Endothelial cell of umbilical vein (primary cell): Measurements from ENCODE around the gene MYO1B. TPM values are rescaled to one million over a fixed set of nuclear protein-coding genes. Genes with fewer than 3 reads are reported as not detected.

ENCODE experiments used
- BruUV-seq: library from RNA; stranded (reverse); fragments of 400-500 nt; replicated peaks from 2 replicates; lab custom pipeline; 2021; lab: Mats Ljungman, UMichigan
- CTCF ChIA-PET: fragments of 300-600, 350-600 bp; sonication (Branson Sonifier 250); formaldehyde crosslinking; loops from one replicate; lab custom pipeline; 2021; ENCODE audit warnings: antibody characterized with exemption, inconsistent platforms; lab: Charles Lee
- POLR2A ChIA-PET: fragments of 300-600, 350-600 bp; sonication (Branson Sonifier 250); formaldehyde crosslinking; loops from one replicate; lab custom pipeline; 2021; ENCODE audit warnings: antibody characterized with exemption, inconsistent platforms; lab: Charles Lee
- DNase-seq: peaks from one replicate; pipeline ENCODE4 v3.0.0-alpha.2; 2011; ENCODE audit warnings: low read depth, low spot score
- FAIRE-seq: peaks from 2 replicates; lab custom pipeline; 2011; peaks lifted over from hg19 to GRCh38; lab: Jason Lieb, UNC
- H2AFZ ChIP-seq: 2 replicates; pipeline ENCODE4 v1.6.0; 2012; ENCODE audit warnings: low read depth, low read length, control low read depth, inconsistent platforms
- H3K27ac ChIP-seq: 2 replicates; pipeline ENCODE4 v1.5.1; 2011; ENCODE audit warnings: low read depth, mild to moderate bottlenecking, control low read depth, low read length, moderate library complexity; ENCODE audit not compliant: insufficient read depth
- H3K27me3 ChIP-seq, 2 experiments: 2 replicates each; pipeline versions ENCODE4 v1.6.0 to v1.6.1; 2011; ENCODE audit warnings: low read length in 2 of 2, mixed read lengths in 1 of 2; ENCODE audit not compliant: control insufficient read depth in 2 of 2, insufficient read depth in 2 of 2
- H3K36me3 ChIP-seq, 2 experiments: 2 replicates in 1 of 2; 3 replicates in 1 of 2; pipeline ENCODE4 v1.5.1; 2011; ENCODE audit warnings: low read length in 2 of 2, mild to moderate bottlenecking in 1 of 2, moderate library complexity in 1 of 2; ENCODE audit not compliant: control insufficient read depth in 2 of 2, insufficient read depth in 2 of 2; ENCODE audit errors: extremely low read depth in 1 of 2
- H3K4me1 ChIP-seq: 3 replicates; pipeline ENCODE4 v1.5.1; 2011; ENCODE audit warnings: mild to moderate bottlenecking, low read length; ENCODE audit not compliant: control insufficient read depth, insufficient read depth; ENCODE audit errors: extremely low read depth
- H3K4me2 ChIP-seq: 2 replicates; pipeline ENCODE4 v1.6.1; 2011; ENCODE audit warnings: low read length, control low read depth, mixed read lengths; ENCODE audit not compliant: insufficient read depth
- H3K4me3 ChIP-seq, 3 experiments: fragments of 200-600 bp in 1 of 3; sonication (generic), shearing (Covaris generic) in 1 of 3; replicated peaks in 1 of 3; 2 replicates each; pipeline ENCODE4 v1.5.1; 2011 to 2016; ENCODE audit warnings: control low read depth in 3 of 3, low read length in 3 of 3, mild to moderate bottlenecking in 2 of 3, inconsistent platforms in 1 of 3, low read depth in 1 of 3, moderate library complexity in 1 of 3; ENCODE audit not compliant: insufficient read depth in 1 of 3
- H3K79me2 ChIP-seq: 2 replicates; pipeline ENCODE4 v1.6.0; 2012; ENCODE audit warnings: low read length, inconsistent platforms; ENCODE audit not compliant: control insufficient read depth, insufficient read depth
- H3K9ac ChIP-seq: replicated peaks from 2 replicates; pipeline ENCODE3; 2011; ENCODE audit warnings: low read length, control low read depth; ENCODE audit not compliant: insufficient read depth; ENCODE audit errors: extremely low read depth
- H3K9me1 ChIP-seq: replicated peaks from 3 replicates; pipeline ENCODE4 v1.6.0; 2011; ENCODE audit warnings: mild to moderate bottlenecking, low read length; ENCODE audit not compliant: control insufficient read depth, insufficient read depth; ENCODE audit errors: extremely low read depth
- H3K9me3 ChIP-seq: replicated peaks from 2 replicates; pipeline ENCODE4 v1.5.1; 2012; ENCODE audit warnings: low read length, inconsistent platforms; ENCODE audit not compliant: control insufficient read depth, insufficient read depth
- H4K20me1 ChIP-seq: replicated peaks from 2 replicates; pipeline ENCODE3; 2011; ENCODE audit warnings: mild to moderate bottlenecking, low read length; ENCODE audit not compliant: control insufficient read depth, insufficient read depth; ENCODE audit errors: extremely low read depth
- EZH2 ChIP-seq: IDR thresholded peaks from 2 replicates; pipeline ENCODE4 v1.6.1; 2012; ENCODE audit warnings: borderline replicate concordance, low read depth, mild to moderate bottlenecking, moderate library complexity, low read length, inconsistent platforms; ENCODE audit not compliant: severe bottlenecking
- FOS ChIP-seq: IDR thresholded peaks from 2 replicates; pipeline ENCODE4 v1.6.1; 2011; ENCODE audit warnings: mild to moderate bottlenecking, low read length, moderate library complexity, borderline replicate concordance; ENCODE audit not compliant: insufficient read depth
- GATA2 ChIP-seq: IDR thresholded peaks from 2 replicates; pipeline ENCODE4 v1.7.0; 2011; ENCODE audit warnings: low read depth, mild to moderate bottlenecking, moderate library complexity, mixed read lengths, low read length; ENCODE audit not compliant: insufficient read length, insufficient read depth
- JUN ChIP-seq: IDR thresholded peaks from 2 replicates; pipeline ENCODE4 v1.6.1; 2011; ENCODE audit warnings: borderline replicate concordance, low read depth; ENCODE audit not compliant: insufficient read length, insufficient read depth
- MYC ChIP-seq: IDR thresholded peaks from one replicate; pipeline ENCODE4 v1.6.1; 2011; ENCODE audit warnings: mild to moderate bottlenecking, low read depth, low read length
- POLR2A ChIP-seq: IDR thresholded peaks from 2 replicates; pipeline ENCODE4 v1.6.1; 2012; ENCODE audit warnings: low read depth, mild to moderate bottlenecking, control low read depth, low read length
- POLR2AphosphoS5 ChIP-seq: IDR thresholded peaks from 2 replicates; pipeline ENCODE4 v1.6.1; 2012; ENCODE audit warnings: low read depth, mild to moderate bottlenecking, control low read depth, low read length, moderate library complexity; ENCODE audit not compliant: insufficient read depth
- dilution Hi-C: fragments of 300-500 bp; cut with MboI; formaldehyde crosslinking; loops from one replicate; pipeline ENCODE4 v1.15.0; 2019; ENCODE audit warnings: low sequenced_read_pairs; ENCODE audit not compliant: extremely low pct_ligation_motif_present
- intact Hi-C: fragments of 100-400 bp; cut with micrococcal nuclease; formaldehyde crosslinking; loops from one replicate; pipeline ENCODE4 v1.10.0; 2022
- polyA plus RNA-seq, 4 experiments: library from polyadenylated mRNA; depleted of rRNA in 3 of 4; stranded (reverse) in 3 of 4; unstranded in 1 of 4; fragments of >200 nt; gene quantifications; 2 replicates each; pipeline versions ENCODE4 v1.2.1 to v1.2.3, GENCODE V29; 2011 to 2012; ENCODE audit warnings: missing spikeins in 1 of 4
- total RNA-seq: library from RNA; stranded (reverse); gene quantifications from 2 replicates; pipeline ENCODE4 v1.2.3, GENCODE V29; 2021
- TF ChIP-seq, protein P1 (sequence below): IDR thresholded peaks from 2 replicates; pipeline ENCODE4 v1.6.1; 2011; ENCODE audit not compliant: insufficient read depth, insufficient read length
- TF ChIP-seq, protein P2 (sequence below), 2 donors: IDR thresholded peaks; 1 replicate in 1 of 2; 2 replicates in 1 of 2; pipeline ENCODE4 v1.5.1; 2011; ENCODE audit warnings: low read length in 2 of 2, mild to moderate bottlenecking in 2 of 2, moderate library complexity in 2 of 2, control low read depth in 1 of 2, inconsistent platforms in 1 of 2, low read depth in 1 of 2; ENCODE audit not compliant: insufficient read depth in 1 of 2; ENCODE audit errors: extremely low read depth in 1 of 2

MYO1B gene
- total and polyA plus RNA-seq, 2 donors (not counting 3 experiments of a cell fraction or from before 2014, with no cell fraction given): 8.7 to 51.1 TPM

DNA sequence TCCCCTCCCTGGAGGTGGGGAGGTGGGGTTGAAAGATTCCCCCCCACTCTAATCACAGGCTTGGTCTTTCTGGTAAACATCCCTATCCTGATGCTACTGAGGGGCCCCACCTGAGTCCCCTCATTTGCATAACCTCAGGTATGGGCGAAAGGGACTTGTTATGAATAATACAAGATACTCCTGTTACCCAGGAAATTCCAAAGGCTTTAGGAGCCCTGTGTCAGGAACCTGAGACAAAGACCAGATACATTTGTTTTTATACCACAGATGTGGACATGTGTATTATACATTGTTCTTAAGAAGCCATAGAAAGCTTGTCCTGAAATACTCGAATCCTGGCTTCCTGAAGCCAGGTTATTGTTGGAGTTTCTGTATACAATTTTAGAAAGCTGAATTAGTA, 62.8 kb downstream of the MYO1B start:
- dilution Hi-C loops: no loop called here
- no peaks in the 10 kb centered on the region for H3K27me3 ChIP-seq
- intact Hi-C loops: no loop called here
- TF ChIP-seq, protein P1, sequence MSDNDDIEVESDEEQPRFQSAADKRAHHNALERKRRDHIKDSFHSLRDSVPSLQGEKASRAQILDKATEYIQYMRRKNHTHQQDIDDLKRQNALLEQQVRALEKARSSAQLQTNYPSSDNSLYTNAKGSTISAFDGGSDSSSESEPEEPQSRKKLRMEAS: no peak
- no peak for TF ChIP-seq POLR2A
- TF ChIP-seq, protein P2, sequence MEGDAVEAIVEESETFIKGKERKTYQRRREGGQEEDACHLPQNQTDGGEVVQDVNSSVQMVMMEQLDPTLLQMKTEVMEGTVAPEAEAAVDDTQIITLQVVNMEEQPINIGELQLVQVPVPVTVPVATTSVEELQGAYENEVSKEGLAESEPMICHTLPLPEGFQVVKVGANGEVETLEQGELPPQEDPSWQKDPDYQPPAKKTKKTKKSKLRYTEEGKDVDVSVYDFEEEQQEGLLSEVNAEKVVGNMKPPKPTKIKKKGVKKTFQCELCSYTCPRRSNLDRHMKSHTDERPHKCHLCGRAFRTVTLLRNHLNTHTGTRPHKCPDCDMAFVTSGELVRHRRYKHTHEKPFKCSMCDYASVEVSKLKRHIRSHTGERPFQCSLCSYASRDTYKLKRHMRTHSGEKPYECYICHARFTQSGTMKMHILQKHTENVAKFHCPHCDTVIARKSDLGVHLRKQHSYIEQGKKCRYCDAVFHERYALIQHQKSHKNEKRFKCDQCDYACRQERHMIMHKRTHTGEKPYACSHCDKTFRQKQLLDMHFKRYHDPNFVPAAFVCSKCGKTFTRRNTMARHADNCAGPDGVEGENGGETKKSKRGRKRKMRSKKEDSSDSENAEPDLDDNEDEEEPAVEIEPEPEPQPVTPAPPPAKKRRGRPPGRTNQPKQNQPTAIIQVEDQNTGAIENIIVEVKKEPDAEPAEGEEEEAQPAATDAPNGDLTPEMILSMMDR (IDR thresholded peaks at IDR 0.05; ENCODE audit: extremely low read depth in 1 of 2, insufficient read depth in 1 of 2, low read depth in 1 of 2, low read length in 2 of 2): no peak
- TF ChIP-seq MYC: no peak
- no peak for TF ChIP-seq EZH2
- TF ChIP-seq FOS: no peak
- TF ChIP-seq POLR2AphosphoS5: no peak
- TF ChIP-seq JUN: no peak
- no peak for TF ChIP-seq GATA2
- DNase-seq: no peak
- no TSS peak for BruUV-seq
- H2AFZ ChIP-seq: no peak overlapping the region
- H3K9me3 ChIP-seq: no peaks in the 10 kb centered on the region
- no peak overlapping the region for H3K4me2 ChIP-seq
- H3K9me1 ChIP-seq: no peaks in the 10 kb centered on the region
- no peaks in the 10 kb centered on the region for H3K79me2 ChIP-seq
- H3K36me3 ChIP-seq: no peaks in the 10 kb centered on the region
- no peak overlapping the region for H3K9ac ChIP-seq
- FAIRE-seq: no peak
- H3K27ac ChIP-seq: no peak overlapping the region
- no peak overlapping the region for H3K4me3 ChIP-seq
- no peaks in the 10 kb centered on the region for H4K20me1 ChIP-seq
- POLR2A ChIA-PET: no interaction called here
- peaks cover 8% of the 10 kb centered on the region for H3K4me1 ChIP-seq
- CTCF ChIA-PET: interaction anchor here (1.3 kb wide), 1 partner anchor 90 kb away, joined by 3 read pairs; no protein-coding TSS in a partner anchor
